Common myeloid progenitor, CD34-positive (primary cell): Measurements from ENCODE around the gene CUZD1.
A peak's percentile ranks its signal among the peaks of the same experiment; 100 is the strongest.

Experiments used
- CTCF ChIA-PET: fragments of 350-600 bp; sonication (Branson Sonifier 250); formaldehyde crosslinking; loops from one replicate; lab custom pipeline; 2021; ENCODE audit warnings: antibody characterized with exemption; lab: Charles Lee
- POLR2A ChIA-PET: fragments of 350-600 bp; sonication (Branson Sonifier 250); formaldehyde crosslinking; loops from one replicate; lab custom pipeline; 2021; ENCODE audit warnings: antibody characterized with exemption; lab: Charles Lee
- DNase-seq, 3 donors: peaks; one replicate each; pipeline versions ENCODE4 v3.0.0 to v3.0.0-alpha.2; 2013
- H3K27ac ChIP-seq, 2 experiments: 1 replicate in 1 of 2; 2 replicates in 1 of 2; pipeline ENCODE4 v1.7.0; 2013; ENCODE audit warnings: inconsistent platforms in 2 of 2, low read length in 2 of 2, mild to moderate bottlenecking in 2 of 2, low read depth in 1 of 2, moderate library complexity in 1 of 2; ENCODE audit not compliant: severe bottlenecking in 2 of 2, insufficient read depth in 1 of 2, poor library complexity in 1 of 2
- H3K27me3 ChIP-seq, 5 experiments: replicated peaks in 2 of 5; 1 replicate in 3 of 5; 2 replicates in 2 of 5; pipeline versions ENCODE4 v1.6.1 to v1.7.0; 2013; ENCODE audit warnings: low read length in 4 of 5, mild to moderate bottlenecking in 2 of 5, moderate library complexity in 2 of 5, inconsistent platforms in 1 of 5; ENCODE audit not compliant: insufficient read depth in 5 of 5, control insufficient read depth in 4 of 5
- H3K36me3 ChIP-seq, 4 experiments: 1 replicate in 2 of 4; 2 replicates in 2 of 4; pipeline versions ENCODE4 v1.6.1 to v1.7.0; 2013; ENCODE audit warnings: low read length in 3 of 4, control low read depth in 1 of 4, mild to moderate bottlenecking in 1 of 4; ENCODE audit not compliant: control insufficient read depth in 4 of 4, insufficient read depth in 4 of 4
- H3K4me1 ChIP-seq, 4 experiments: 1 replicate in 3 of 4; 2 replicates in 1 of 4; pipeline versions ENCODE4 v1.6.1 to v1.7.1; 2013; ENCODE audit warnings: low read length in 3 of 4, mild to moderate bottlenecking in 3 of 4, control low read depth in 1 of 4, inconsistent platforms in 1 of 4, moderate library complexity in 1 of 4; ENCODE audit not compliant: control insufficient read depth in 4 of 4, insufficient read depth in 4 of 4; ENCODE audit errors: control extremely low read depth in 1 of 4
- H3K4me3 ChIP-seq, 7 experiments: 1 replicate in 4 of 7; 2 replicates in 3 of 7; pipeline versions ENCODE4 v1.5.1 to v1.7.0; 2013; ENCODE audit warnings: mild to moderate bottlenecking in 7 of 7, low read length in 6 of 7, moderate library complexity in 6 of 7, inconsistent platforms in 2 of 7, low read depth in 2 of 7, control low read depth in 1 of 7; ENCODE audit not compliant: insufficient read depth in 4 of 7, control insufficient read depth in 1 of 7; ENCODE audit errors: extremely low read depth in 1 of 7
- H3K9me3 ChIP-seq, 5 experiments: 1 replicate in 4 of 5; 2 replicates in 1 of 5; pipeline versions ENCODE4 v1.6.1 to v1.7.1; 2013; ENCODE audit warnings: low read length in 4 of 5, mild to moderate bottlenecking in 2 of 5, inconsistent platforms in 1 of 5, low read depth in 1 of 5, moderate library complexity in 1 of 5; ENCODE audit not compliant: control insufficient read depth in 4 of 5, insufficient read depth in 2 of 5; ENCODE audit errors: control extremely low read depth in 1 of 5
- WGBS: methylation state at CpG from one replicate; pipeline ENCODE4 v1.1.5; 2013; ENCODE audit not compliant: insufficient coverage; 5-methylcytosine and 5-hydroxymethylcytosine counted together

The CUZD1 gene

GRCh38 chr10:122847782-122848604, 2.3 kb upstream of the CUZD1 start:
- Histone ChIP-seq H3K4me1 (peaks cover 0 to 34% (median 24%) of the 10 kb centered on the region in 4 experiments), H3K9me3 (peaks cover 0 to 6% (median 0%) of the 10 kb centered on the region in 5 experiments), H3K27me3 (no peaks in the 10 kb centered on the region), H3K27ac (peak overlapping the region in 1 of 2 experiments; percentile 16), H3K4me3 (peak overlapping the region in 1 of 7 experiments; percentile 14), H3K36me3 (peaks cover 2 to 20% (median 7%) of the 10 kb centered on the region in 4 experiments)
- WGBS = 9% methylated on average over 4 of the region's 12 CpGs
- POLR2A ChIA-PET = no interaction called here
- DNase-seq = peak; percentile 64 to 95 (median 87)
- CTCF ChIA-PET = interaction anchor here (1.1 to 1.7 kb wide), 2 partner anchors 12 to 132 kb away, joined by 3 to 4 read pairs; partner anchors contain the start of gene PSTK

GRCh38 chr10:122844146-122844545, 1.5 kb downstream of the CUZD1 start:
- POLR2A ChIA-PET = no interaction called here
- Histone ChIP-seq H3K27me3 (no peaks in the 10 kb centered on the region), H3K9me3 (peaks cover 0 to 15% (median 4%) of the 10 kb centered on the region in 5 experiments), H3K27ac (no peak overlapping the region), H3K4me3 (no peak overlapping the region), H3K36me3 (peaks cover 0 to 20% (median 1%) of the 10 kb centered on the region in 4 experiments), H3K4me1 (peaks cover 0 to 25% (median 21%) of the 10 kb centered on the region in 4 experiments)
- no peak for DNase-seq
- 100% methylated on average over 3 of the region's 4 CpGs for WGBS
- CTCF ChIA-PET = interaction anchor here (0.7 kb wide), 1 partner anchor 8 kb away, joined by 3 read pairs; no protein-coding TSS in a partner anchor

GRCh38 chr10:122841569-122841968, 4.1 kb downstream of the CUZD1 start:
- H3K27me3 ChIP-seq = no peaks in the 10 kb centered on the region

GRCh38 chr10:122839505-122839904, 6.2 kb downstream of the CUZD1 start:
- H3K4me1 ChIP-seq = no peaks in the 10 kb centered on the region
- no peak overlapping the region for H3K4me3 ChIP-seq
- no peaks in the 10 kb centered on the region for H3K27me3 ChIP-seq
- H3K9me3 ChIP-seq = peaks cover 0 to 18% (median 4%) of the 10 kb centered on the region in 5 experiments
- DNase-seq = no peak
- H3K36me3 ChIP-seq = peaks cover 0 to 45% (median 6%) of the 10 kb centered on the region in 4 experiments
- ChIA-PET POLR2A (no interaction called here), CTCF (no interaction called here)
- no peak overlapping the region for H3K27ac ChIP-seq

More at GRCh38 chr10:122841569-122841968, 4.1 kb downstream of the CUZD1 start:
- peaks cover 0 to 15% (median 4%) of the 10 kb centered on the region in 5 experiments for H3K9me3 ChIP-seq
- no peak overlapping the region for H3K4me3 ChIP-seq
- ChIA-PET CTCF (no interaction called here), POLR2A (no interaction called here)
- H3K36me3 ChIP-seq = peaks cover 0 to 38% (median 4%) of the 10 kb centered on the region in 4 experiments
- DNase-seq = no peak
- H3K4me1 ChIP-seq = peaks cover 0 to 1% (median 0%) of the 10 kb centered on the region in 4 experiments
- no peak overlapping the region for H3K27ac ChIP-seq

GRCh38 chr10:122838880-122839279, 6.8 kb downstream of the CUZD1 start:
- 92% methylated on average over 4 of the region's 4 CpGs for WGBS
- ChIA-PET POLR2A (no interaction called here), CTCF (no interaction called here)
- no peak for DNase-seq
- H3K36me3 ChIP-seq = peaks cover 0 to 49% (median 6%) of the 10 kb centered on the region in 4 experiments
- H3K4me1 ChIP-seq = no peaks in the 10 kb centered on the region
- peaks cover 0 to 18% (median 4%) of the 10 kb centered on the region in 5 experiments for H3K9me3 ChIP-seq
- no peak overlapping the region for H3K27ac ChIP-seq
- no peak overlapping the region for H3K4me3 ChIP-seq
- no peaks in the 10 kb centered on the region for H3K27me3 ChIP-seq

GRCh38 chr10:122835908-122836307, 9.7 kb downstream of the CUZD1 start:
- peaks cover 0 to 46% (median 10%) of the 10 kb centered on the region in 4 experiments for H3K36me3 ChIP-seq
- H3K4me3 ChIP-seq = no peak overlapping the region
- WGBS = 100% methylated on average over 1 of the region's 2 CpGs
- POLR2A ChIA-PET = no interaction called here
- peaks cover 0 to 3% (median 0%) of the 10 kb centered on the region in 5 experiments for H3K9me3 ChIP-seq
- H3K4me1 ChIP-seq = no peaks in the 10 kb centered on the region
- DNase-seq = no peak
- H3K27ac ChIP-seq = no peak overlapping the region
- H3K27me3 ChIP-seq = no peaks in the 10 kb centered on the region
- CTCF ChIA-PET = interaction anchor here (0.6 kb wide), 1 partner anchor 9 kb away, joined by 3 read pairs; no protein-coding TSS in a partner anchor

- POLR2A ChIA-PET = no interaction called here
- CTCF ChIA-PET = no interaction called here
- peaks cover 0 to 2% (median 0%) of the 10 kb centered on the region in 5 experiments for H3K9me3 ChIP-seq
- H3K27me3 ChIP-seq = peaks cover 0 to 7% (median 3%) of the 10 kb centered on the region in 5 experiments
- 100% methylated on average over 1 of the region's 1 CpG for WGBS
- DNase-seq = no peak
- H3K36me3 ChIP-seq = peaks cover 0 to 22% (median 5%) of the 10 kb centered on the region in 4 experiments
- H3K4me3 ChIP-seq = no peak overlapping the region
- H3K4me1 ChIP-seq = no peaks in the 10 kb centered on the region
- no peak overlapping the region for H3K27ac ChIP-seq
Observed at GRCh38 chr10:122830965-122831353, 14.7 kb downstream of the CUZD1 start.
